HG03196 (cell line): ENCODE measurements around the gene ARIH1.

ENCODE experiments used
- ATAC-seq: cut with Tn5 transposase; IDR thresholded peaks from one replicate; pipeline ENCODE4 v1.9.1; 2021; ENCODE audit not compliant: unreplicated experiment

Gene ARIH1

GRCh38 chr15:72487070-72487797 lies 13.1 kb downstream of the ARIH1 start:
- ATAC-seq = no peak

GRCh38 chr15:72488558-72488957 lies 14.4 kb downstream of the ARIH1 start:
- no peak for ATAC-seq

GRCh38 chr15:72489943-72490554 lies 15.9 kb downstream of the ARIH1 start:
- ATAC-seq = no peak

- no peak for ATAC-seq
These were observed 17.6 kb downstream of the ARIH1 start for GRCh38 chr15:72491768-72492167.

- ATAC-seq = no peak
These were observed 18.6 kb downstream of the ARIH1 start for GRCh38 chr15:72492733-72493132.

GRCh38 chr15:72493220-72493619 lies 19.1 kb downstream of the ARIH1 start:
- ATAC-seq = no peak

GRCh38 chr15:72495007-72495406 lies 20.9 kb downstream of the ARIH1 start:
- ATAC-seq = no peak

- no peak for ATAC-seq
These were observed 22.7 kb downstream of the ARIH1 start for GRCh38 chr15:72496783-72497182.

- no peak for ATAC-seq
These were observed 23.3 kb downstream of the ARIH1 start for GRCh38 chr15:72497402-72497801.

- ATAC-seq = no peak
These were observed 28.2 kb downstream of the ARIH1 start for GRCh38 chr15:72502220-72502809.

- no peak for ATAC-seq
These were observed 29.0 kb downstream of the ARIH1 start for GRCh38 chr15:72503147-72503546.

GRCh38 chr15:72507402-72508092 lies 33.4 kb downstream of the ARIH1 start:
- no peak for ATAC-seq

- no peak for ATAC-seq
These were observed 35.4 kb downstream of the ARIH1 start for GRCh38 chr15:72509484-72509883.

- no peak for ATAC-seq
These were observed 37.4 kb downstream of the ARIH1 start for GRCh38 chr15:72511536-72511935.

GRCh38 chr15:72515591-72516389 lies 41.7 kb downstream of the ARIH1 start:
- ATAC-seq = no peak

- ATAC-seq = no peak
These were observed 42.6 kb downstream of the ARIH1 start for GRCh38 chr15:72516777-72517176.

- ATAC-seq = no peak
These were observed 47.6 kb downstream of the ARIH1 start for GRCh38 chr15:72521682-72522081.

- ATAC-seq = no peak
These were observed 59.0 kb downstream of the ARIH1 start for GRCh38 chr15:72532991-72533601.

GRCh38 chr15:72534523-72534922 lies 60.4 kb downstream of the ARIH1 start:
- ATAC-seq = no peak

GRCh38 chr15:72535911-72536310 lies 61.8 kb downstream of the ARIH1 start:
- no peak for ATAC-seq

GRCh38 chr15:72536506-72536905 lies 62.4 kb downstream of the ARIH1 start:
- no peak for ATAC-seq
